ENCODE data around the gene LIN37.

GRCh38 chr19:35786299-35787160 is 38.2 kb downstream of the LIN37 start:
- no peak for TF ChIP-seq POLR2A (IDR thresholded peaks at IDR 0.05)
- TF ChIP-seq, protein P1, sequence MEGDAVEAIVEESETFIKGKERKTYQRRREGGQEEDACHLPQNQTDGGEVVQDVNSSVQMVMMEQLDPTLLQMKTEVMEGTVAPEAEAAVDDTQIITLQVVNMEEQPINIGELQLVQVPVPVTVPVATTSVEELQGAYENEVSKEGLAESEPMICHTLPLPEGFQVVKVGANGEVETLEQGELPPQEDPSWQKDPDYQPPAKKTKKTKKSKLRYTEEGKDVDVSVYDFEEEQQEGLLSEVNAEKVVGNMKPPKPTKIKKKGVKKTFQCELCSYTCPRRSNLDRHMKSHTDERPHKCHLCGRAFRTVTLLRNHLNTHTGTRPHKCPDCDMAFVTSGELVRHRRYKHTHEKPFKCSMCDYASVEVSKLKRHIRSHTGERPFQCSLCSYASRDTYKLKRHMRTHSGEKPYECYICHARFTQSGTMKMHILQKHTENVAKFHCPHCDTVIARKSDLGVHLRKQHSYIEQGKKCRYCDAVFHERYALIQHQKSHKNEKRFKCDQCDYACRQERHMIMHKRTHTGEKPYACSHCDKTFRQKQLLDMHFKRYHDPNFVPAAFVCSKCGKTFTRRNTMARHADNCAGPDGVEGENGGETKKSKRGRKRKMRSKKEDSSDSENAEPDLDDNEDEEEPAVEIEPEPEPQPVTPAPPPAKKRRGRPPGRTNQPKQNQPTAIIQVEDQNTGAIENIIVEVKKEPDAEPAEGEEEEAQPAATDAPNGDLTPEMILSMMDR (IDR thresholded peaks at IDR 0.05): no peak
